Measurements from ENCODE around the gene IGFBP7.

Gene IGFBP7, protein sequence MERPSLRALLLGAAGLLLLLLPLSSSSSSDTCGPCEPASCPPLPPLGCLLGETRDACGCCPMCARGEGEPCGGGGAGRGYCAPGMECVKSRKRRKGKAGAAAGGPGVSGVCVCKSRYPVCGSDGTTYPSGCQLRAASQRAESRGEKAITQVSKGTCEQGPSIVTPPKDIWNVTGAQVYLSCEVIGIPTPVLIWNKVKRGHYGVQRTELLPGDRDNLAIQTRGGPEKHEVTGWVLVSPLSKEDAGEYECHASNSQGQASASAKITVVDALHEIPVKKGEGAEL

DNA sequence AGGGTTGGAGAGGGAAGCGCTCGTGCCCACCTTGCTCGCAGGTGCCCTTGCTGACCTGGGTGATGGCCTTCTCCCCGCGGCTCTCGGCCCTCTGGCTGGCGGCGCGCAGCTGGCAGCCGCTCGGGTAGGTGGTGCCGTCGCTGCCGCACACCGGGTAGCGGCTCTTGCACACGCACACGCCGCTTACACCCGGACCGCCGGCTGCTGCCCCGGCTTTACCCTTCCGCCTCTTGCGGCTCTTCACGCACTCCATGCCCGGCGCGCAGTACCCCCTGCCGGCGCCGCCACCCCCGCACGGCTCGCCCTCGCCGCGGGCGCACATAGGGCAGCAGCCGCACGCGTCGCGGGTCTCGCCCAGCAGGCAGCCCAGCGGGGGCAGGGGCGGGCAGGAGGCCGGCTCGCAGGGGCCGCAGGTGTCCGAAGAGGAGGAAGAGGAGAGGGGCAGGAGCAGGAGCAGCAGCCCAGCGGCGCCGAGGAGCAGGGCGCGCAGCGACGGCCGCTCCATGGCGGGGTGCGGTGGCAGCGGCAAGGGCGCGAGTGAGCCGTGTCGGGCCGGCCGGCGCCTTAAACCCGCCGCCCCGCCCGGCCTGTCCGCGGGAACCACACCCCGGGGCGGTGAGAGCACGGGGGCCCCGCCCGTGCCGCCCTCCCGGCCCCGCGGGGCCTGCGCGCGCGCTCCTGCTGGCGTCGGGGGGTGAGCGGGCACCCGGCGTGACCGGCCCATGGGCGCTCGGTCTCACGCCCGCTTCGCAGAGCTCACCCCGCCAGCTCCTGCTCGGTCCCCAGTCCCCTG lies at the start of gene IGFBP7:
Gene IGFBP7, minus strand, starts transcription at position 539 of the 793 bp plus-strand sequence. Its CDS starts 34 bp downstream, at position 505.
- no peak for DNase-seq (ENCODE audit: low read depth)

DNA sequence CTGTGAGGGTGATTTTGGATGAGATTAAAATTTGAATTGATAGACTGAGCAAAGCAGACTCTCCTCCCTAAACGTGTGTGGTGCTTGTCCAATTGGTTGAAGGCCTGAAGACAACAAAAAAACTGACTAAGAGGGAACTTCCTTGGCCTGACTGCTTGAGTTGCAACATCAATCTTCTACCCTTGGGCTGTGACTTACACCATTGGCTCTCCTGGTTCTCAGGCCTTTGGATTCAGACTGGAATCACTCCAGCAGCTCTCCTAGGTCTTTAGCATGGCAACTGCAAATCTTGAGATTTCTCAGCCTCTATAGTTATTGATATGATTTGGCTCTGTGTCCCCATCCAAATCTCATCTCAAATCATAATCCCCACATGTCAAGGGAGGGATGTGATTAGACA lies 49.7 kb upstream of the IGFBP7 start:
- no peak for DNase-seq (ENCODE audit: low read depth)

DNA sequence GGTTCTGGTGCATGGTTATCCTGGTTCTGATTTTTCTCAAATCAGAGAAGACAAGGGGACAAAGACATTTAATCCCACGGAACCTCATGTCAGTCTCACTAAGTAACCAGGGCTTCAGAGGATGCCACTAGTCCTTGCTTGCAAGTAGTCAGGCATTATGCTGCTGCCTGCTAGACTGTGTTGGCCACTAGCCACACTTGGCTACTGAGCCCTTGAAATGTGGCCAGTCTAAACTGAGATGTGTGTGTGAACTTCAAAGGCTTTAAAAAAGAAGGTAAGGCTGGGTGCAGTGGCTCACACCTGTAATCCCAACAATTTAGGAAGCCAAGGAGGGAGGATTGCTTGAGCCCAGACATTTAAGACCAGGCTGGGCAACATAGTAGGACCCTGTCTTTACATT lies 48.6 kb upstream of the IGFBP7 start:
- DNase-seq (ENCODE audit: low read depth): no peak

DNA sequence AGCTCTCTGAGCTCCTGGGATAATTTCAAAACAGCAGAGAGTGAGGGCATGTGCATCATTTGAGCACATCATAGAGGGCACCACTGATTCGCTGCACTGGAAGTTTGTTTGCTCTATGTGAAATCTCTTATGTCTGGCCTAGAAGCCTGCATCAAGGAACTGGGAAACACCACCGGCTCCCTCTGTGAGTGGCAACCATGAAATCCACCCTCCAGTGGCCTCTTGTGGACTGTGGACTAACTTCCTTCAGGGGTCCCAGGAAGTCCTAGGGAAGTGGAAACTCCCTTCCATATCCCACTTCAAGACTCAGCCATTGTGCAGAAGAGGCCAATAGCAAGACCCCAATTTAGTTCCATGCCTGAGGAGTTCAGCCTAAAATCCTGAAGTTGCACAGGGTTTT lies 48.0 kb upstream of the IGFBP7 start:
- no peak for DNase-seq (ENCODE audit: low read depth)

DNA sequence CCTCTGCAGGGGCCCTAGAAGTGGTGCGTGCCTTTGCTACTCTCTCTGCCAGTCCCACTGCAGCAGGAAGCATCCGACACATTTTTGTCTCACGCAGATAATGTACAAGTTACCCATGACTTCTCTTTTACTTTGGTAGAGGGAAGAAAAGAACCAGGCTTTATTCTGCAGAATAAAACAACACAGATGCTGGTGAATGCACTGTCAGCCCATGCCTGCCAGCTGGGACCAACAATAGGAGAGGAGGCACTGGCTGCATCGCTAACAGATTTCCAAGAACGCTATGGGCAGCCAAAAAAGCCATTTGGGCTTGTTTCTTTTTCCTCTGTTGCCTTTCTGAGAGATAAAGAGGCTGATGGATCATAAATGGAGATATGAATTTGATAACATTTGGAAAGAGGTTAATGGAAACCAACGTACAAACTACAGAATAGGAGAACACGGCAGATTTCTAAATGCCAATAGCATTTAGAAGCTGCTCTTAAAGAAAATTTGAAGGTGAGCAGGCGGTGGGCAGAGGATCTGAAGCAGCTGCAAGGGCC lies 47.5 kb upstream of the IGFBP7 start:
- no peak for DNase-seq (ENCODE audit: low read depth)

DNA sequence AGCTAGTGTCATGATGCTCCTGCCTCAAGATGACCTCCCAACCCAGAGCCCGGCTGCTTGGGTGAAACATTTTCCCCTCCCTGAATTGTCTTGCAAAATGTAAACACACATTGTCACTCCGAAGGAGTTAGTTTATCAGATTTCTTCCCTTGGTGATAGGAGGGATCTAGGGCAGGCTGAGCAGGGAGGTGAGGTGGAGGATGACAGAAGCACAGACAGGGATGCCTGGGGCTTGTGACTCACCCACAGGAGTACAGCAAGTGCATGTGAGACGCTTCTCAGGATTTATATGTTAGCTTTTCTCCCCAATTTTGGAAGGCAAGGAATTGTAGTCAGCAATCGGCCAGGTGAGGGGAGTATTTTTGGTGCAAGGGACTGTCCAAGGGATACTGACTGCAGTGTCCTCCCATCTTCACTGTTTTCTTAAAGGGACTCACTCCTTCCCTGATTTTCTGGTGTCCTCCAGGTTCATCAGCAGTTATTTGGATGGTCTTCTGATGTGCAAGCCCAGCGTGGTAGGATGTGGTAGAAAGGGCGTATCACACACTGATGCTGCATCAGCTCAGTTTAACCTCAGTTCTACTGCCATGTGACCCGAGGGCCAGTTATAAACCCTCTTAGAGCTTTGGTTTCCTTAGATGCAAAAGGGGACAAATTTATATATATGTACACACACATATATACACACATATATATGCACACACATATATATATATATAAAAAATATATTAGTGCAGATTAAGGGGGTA lies 46.2 kb upstream of the IGFBP7 start:
- no peak for DNase-seq (ENCODE audit: low read depth)

DNA sequence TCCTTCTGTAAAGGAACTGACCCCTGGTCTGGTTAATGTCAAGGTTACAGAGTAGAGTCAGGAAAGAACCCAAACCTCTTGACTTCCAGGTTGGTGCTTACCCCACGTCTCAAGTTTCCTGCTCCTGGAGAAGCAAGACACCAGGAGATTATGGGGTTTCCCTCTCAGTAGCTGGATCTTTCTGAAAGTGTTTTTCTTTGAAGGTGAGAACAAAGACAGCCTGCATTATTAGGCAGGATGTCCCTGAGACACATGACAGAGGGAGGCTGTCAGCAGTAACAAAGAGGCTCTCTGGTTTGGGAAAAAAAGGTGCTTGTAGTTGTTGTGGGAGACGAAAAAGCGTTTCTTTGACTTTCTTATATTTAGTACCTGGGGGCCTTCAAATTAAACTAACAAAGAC lies 44.7 kb upstream of the IGFBP7 start:
- DNase-seq (ENCODE audit: low read depth): no peak

DNA sequence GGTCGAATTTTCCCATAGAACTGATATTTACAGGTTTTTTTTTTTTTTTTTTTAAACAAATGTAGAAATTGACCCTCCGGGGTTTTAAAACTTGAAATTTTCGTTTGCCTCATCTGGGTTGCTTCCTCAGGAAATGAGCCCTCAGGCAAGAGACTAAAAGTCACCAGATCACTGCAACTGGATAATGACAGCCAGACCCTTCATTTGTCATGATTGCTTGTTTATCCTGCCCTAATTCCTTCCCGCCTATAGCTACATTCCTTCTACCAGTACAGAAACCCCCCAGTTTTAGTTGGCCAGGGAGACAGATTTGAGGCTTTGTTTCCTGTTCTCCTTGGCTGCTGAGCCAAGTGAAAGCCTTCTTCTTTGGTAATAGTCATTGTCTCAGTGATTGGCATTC lies 44.0 kb upstream of the IGFBP7 start:
- DNase-seq (ENCODE audit: low read depth): no peak

DNA sequence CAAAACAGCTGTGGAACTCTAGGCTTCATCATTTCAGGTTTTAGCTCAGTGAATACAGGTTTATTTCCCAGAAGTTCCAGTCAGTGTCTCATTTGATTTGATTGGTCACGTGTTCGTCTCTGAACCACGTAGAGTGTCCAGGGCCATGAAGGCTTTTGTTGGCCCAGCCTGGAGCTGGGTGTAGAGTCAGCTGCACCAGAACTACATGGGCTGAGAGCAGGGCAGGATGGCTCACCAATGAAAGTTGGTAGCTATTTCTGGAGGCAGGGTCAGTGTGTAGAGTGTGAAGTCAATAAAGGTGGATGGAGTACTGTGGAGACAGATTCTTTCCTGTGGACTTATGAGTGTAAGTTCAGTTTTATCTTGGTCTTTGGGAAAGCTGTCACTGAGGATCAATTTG lies 43.0 kb upstream of the IGFBP7 start:
- DNase-seq (ENCODE audit: low read depth): no peak

DNA sequence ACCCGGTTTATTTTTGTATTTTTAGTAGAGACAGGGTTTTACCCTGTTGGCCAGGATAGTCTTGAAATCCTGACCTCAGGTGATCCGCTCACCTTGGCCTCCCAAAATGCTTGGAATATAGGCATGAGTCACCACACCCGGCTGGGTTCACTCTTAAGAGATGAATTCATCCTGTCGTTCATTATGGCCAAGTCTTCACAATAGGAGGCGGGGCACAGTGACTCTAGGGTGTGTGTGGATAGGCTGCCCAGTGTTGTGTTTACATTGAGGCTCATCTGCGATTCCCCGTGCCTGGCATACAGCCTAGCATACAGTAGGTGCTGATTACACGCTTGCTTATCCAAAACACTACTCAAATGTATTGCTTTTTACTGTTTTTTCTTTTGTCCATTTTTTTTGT lies 41.3 kb upstream of the IGFBP7 start:
- no peak for DNase-seq (ENCODE audit: low read depth)

DNA sequence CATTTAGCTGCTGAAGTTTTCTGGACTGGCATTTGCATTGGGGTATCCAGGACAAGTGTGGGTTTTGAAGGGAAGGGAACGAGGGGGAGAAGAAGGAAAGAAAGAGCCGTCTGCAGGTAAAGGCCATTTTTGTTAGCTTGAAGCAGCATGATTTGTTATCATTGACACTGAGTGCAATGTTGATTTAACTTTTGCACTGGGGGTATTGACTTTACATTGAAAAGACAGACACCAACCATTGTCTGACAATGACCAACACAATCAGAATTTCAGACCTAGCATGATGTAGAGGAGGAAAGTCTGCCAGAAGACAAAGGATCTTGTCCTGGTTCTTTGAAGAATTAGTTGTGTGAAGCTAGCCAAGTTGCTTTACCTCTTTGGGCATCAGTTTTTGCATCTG lies 39.6 kb upstream of the IGFBP7 start:
- DNase-seq (ENCODE audit: low read depth): no peak

DNA sequence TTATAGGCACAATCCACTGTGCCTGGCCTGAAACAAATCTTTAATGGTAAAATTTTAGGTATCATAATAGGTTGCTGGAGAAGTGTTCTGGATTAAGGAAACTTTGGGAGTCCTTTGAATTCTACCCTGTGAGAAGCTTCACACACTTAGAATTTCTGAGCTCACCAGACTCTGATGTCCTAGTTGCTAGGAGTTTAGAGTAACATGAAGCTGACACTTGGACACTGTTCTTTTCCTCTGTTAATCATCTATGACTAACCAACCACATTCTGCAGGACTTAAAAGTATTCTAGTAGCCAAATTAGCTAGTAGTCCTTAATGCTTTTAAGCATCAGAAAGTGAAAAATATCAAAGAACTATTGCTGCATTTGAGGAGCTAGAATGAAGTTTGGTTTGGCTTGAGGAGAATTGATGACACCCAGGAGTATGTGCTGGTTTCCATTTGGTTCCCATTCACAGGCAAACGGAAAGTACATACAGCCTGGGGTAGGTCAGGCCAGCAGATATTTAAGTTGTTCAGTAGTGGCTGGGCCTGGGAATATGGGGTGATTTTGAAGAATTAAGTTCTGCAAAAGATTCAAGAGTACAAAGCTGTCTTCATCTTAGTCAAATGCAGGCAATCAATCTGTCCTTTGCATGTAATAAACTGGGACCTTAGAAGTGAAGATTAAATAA lies 38.8 kb upstream of the IGFBP7 start:
- DNase-seq (ENCODE audit: low read depth): no peak

DNA sequence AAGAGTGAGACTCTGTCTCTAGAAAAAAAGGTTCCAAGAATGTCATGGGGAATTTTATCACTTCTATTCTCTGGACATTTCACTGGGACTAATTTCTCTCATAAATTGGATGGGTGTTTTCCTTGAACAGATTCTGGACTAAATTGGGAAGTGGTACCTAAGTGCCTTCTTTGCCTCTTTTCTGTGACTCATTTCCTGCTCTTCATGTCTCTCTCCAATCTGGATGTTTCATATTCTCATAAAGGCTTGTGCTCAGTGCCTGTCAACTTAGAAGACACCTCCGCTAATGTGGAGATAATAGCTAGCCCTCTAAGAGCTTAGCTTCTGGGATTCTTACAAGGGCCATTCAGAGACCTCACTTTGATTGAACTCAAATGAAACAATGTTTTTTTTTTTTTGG lies 38.0 kb upstream of the IGFBP7 start:
- no peak for DNase-seq (ENCODE audit: low read depth)

DNA sequence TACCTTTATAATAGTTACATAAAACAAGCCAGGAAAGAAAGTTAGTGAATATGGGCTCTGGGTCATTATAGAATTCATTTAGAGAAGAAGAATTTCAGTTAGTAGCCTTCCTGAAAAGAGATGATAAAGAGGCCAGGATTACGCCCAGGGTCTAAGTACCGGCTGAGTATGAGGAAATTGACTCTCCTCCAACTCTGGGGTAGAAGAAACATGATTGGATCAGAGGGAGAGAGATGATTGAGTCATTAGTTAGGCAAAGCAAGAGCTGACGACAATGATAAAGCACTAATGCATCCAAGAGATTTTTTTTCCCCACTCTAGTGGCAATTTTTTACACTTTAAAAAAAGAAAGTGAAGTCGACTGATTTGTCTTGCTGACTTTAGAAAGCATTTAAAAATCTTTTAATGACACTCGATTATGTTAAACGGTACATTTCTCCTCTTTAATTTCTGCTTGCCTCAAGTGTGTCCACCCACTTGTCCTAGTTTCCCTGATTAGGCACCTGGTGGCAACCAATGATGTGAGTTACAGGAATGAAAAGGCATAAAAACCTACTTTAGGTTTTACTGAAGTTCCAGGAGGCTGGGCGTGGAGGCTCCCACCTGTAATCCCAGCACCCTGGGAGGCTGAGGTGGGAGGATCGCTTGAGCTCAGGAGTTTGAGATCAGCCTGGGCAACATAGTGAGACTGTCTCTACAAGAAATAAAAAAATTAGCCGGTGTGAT lies 37.3 kb upstream of the IGFBP7 start:
- DNase-seq (ENCODE audit: low read depth): no peak

DNA sequence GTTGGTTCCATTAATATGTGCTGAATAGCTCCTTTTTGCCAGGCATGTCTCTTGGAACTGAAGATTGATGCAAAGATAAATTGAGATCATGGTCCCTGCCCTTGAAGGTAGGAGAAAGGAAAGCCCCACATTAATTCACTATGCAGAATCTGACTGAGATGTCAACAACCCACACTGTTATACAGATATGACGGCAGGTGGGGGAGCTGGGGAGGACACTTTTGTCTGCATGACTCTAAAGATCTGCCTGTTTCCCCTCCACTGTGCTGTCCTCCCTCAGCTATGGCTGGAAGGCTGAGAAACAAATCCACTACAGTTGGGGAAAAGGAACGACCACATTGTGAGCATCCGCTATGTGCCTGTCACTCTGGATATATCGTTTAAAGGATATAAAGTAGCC lies 36.3 kb upstream of the IGFBP7 start:
- no peak for DNase-seq (ENCODE audit: low read depth)

DNA sequence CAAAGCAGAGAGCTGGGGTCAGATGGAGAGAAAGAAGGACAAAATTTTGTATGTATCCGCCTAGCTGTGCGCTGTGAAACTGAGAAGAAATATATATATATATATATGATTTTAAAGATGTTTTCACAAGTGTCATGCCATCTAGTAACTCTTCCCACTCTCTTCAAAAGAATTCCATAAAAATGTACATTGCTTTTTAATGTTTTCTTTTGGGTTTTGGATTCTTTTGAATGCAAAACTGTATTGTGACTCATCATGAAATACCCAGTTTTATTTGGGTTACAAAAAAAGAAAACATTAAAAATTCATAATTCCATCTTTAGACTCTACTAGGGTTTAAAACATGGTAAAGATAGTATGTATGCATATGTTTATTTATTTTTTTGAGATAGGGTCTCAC lies 34.3 kb upstream of the IGFBP7 start:
- no peak for DNase-seq (ENCODE audit: low read depth)

DNA sequence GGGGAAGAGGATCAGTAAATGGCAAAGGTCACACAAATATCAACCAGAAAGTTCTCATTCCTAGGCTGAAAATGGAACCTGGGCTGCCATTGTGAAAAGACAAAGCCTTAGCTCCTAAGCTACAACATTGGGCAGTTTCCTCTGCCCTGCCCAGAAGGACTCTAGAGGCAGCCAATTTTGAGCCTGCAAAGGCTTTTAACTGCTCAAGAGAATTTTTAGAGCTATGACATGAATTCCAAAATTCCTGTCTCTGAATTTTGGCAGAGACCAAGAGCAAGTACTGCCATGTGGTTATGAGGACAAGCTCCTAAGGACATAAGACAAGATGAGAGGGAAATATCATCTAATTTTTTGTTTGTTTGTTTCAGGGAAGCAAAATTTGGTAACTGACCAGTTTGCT lies 29.6 kb upstream of the IGFBP7 start:
- DNase-seq (ENCODE audit: low read depth): no peak

DNA sequence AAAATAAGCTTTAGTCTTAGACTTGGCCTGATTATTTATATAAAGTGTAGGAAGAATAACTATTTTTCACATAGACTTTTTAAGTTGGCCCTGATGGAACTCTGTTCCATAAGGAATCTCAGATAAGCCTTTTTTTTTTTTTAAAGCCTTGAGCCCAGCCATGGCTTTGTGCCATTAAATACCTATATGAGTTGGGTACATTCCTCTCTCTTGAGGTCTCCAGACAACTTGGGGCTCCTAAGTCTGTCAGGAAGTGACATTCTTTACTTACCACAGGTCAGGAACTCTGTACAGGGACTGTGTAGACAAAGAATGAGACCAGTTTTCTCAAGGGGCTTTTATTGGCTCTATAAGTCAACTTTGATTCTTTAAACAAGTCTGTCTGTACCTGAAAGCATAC lies 27.1 kb upstream of the IGFBP7 start:
- DNase-seq (ENCODE audit: low read depth): no peak

DNA sequence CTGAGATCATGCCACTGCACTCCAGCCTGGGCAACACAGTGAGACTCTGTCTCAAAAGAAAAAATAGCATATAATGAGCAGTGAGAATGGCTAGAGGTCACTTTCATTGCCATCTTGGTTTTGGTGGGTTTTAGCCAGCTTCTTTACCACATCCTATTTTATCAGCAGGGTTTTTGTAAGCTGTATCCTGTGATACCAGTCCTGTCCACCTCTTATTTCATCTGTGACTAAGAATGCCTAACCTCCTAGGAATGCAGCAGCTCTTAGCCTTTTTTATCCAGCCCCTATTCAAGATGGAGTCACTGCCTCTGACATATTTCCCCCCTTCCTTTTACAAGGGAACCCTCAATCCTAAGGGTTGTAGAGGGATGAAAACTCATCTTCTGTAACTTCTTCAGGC lies 26.1 kb upstream of the IGFBP7 start:
- no peak for DNase-seq (ENCODE audit: low read depth)

DNA sequence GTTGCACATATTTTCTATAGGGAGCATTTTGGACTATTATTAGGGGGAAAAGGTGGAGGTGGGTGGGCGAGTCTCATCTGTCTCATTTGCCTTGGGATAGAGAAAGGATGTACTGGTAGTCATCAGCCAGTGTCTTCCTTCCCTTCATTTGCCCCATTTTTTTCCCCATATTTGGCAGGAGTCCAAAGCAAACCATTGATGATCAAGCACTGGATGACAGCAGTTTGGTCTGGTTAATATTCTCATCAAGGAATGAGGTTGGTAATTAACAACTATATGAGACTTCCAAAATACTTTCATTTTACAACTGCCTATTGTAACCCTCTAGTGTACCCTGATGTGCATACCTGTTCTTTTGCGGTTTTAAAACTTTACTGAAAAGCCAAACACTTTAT lies 22.6 kb upstream of the IGFBP7 start:
- DNase-seq (ENCODE audit: low read depth): no peak

Data from activated gamma-delta T cell treated with anti-CD3 and anti-CD28 coated beads, Interleukin-2, amount 50 U/mL, for 16 hours (primary cell).